Motor neuron (in vitro differentiated cells): ENCODE results near the gene TOX2. TPM values are rescaled to one million over a fixed set of nuclear protein-coding genes. Genes with fewer than 3 reads are reported as not detected.

Experiments
- ATAC-seq, 8 experiments: fragments of 200-7000 bp; cut with Tn5 transposase; replicated peaks in 6 of 8; 2 replicates each; pipeline ENCODE4 v1.8.0; 2021; ENCODE audit warnings: mild to moderate bottlenecking in 8 of 8, moderate library complexity in 8 of 8
- H3K27ac ChIP-seq, 2 donors: fragments of 250-450 bp; sonication (Bioruptor Pico); 2 replicates each; pipeline ENCODE4 v1.9.0; 2021; ENCODE audit warnings: antibody characterized with exemption in 2 of 2, mild to moderate bottlenecking in 2 of 2, moderate library complexity in 1 of 2
- H3K4me1 ChIP-seq, 2 donors: fragments of 250-450 bp; sonication (Bioruptor Pico); replicated peaks in 1 of 2; 2 replicates each; pipeline ENCODE4 v1.6.1; 2021; ENCODE audit warnings: antibody characterized with exemption in 2 of 2, mild to moderate bottlenecking in 2 of 2, moderate library complexity in 1 of 2
- H3K4me3 ChIP-seq, 5 donors: fragments of 250-450 bp; sonication (Bioruptor Pico); 2 replicates each; pipeline ENCODE4 v1.9.0; 2021; ENCODE audit warnings: antibody characterized with exemption in 5 of 5, mild to moderate bottlenecking in 5 of 5, moderate library complexity in 4 of 5
- WGBS, 10 experiments: fragments of 450-650 bp; shearing (Covaris generic); methylation state at CpG; one replicate each; pipeline ENCODE4 v1.0.0; 2022; 5-methylcytosine and 5-hydroxymethylcytosine counted together
- in situ Hi-C, 9 experiments: fragments of 400-800 bp; cut with MboI; loops; one replicate each; pipeline ENCODE4 v1.15.0; 2021; ENCODE audit warnings: low sequenced_read_pairs in 9 of 9, low pct_unique_long_range_greater_than_20kb in 2 of 9; ENCODE audit not compliant: unreplicated experiment in 9 of 9
- total RNA-seq, 8 experiments: library from RNA; unstranded; fragments of 300-600 nt; gene quantifications; 2 replicates each; pipeline versions ENCODE4 v1.2.3 to v1.2.4, GENCODE V29; 2022

The TOX2 gene
- total RNA-seq, 8 experiments from 2014 or later = 4.9 to 27.0 (median 8.6) TPM

- 74 to 100% (median 93%) methylated on average over 2 to 11 of the region's 25 CpGs; no CpG with 5 or more reads in 2 of the 10 experiments for WGBS, 10 experiments
- no peak overlapping the region for H3K27ac ChIP-seq
- ATAC-seq = no peak
- H3K4me1 ChIP-seq = peaks cover 0 to 3% of the 10 kb centered on the region in 2 donors
- no peak overlapping the region for H3K4me3 ChIP-seq
- in situ Hi-C loops = no loop called here
Observed at GRCh38 chr20:44050925-44051660, 136.4 kb downstream of the TOX2 start.

- peaks cover 0 to 3% of the 10 kb centered on the region in 2 donors for H3K4me1 ChIP-seq
- WGBS, 10 experiments = 92 to 100% (median 95%) methylated on average over 2 to 9 of the region's 9 CpGs; no CpG with 5 or more reads in 7 of the 10 experiments
- no peak overlapping the region for H3K4me3 ChIP-seq
- H3K27ac ChIP-seq = no peak overlapping the region
- in situ Hi-C loops = no loop called here
- no peak for ATAC-seq
Observed at GRCh38 chr20:44051661-44052000, 137.0 kb downstream of the TOX2 start.

GRCh38 chr20:44052166-44052565, 137.5 kb downstream of the TOX2 start:
- ATAC-seq = no peak
- 10 to 100% (median 80%) methylated on average over 1 to 9 of the region's 10 CpGs; no CpG with 5 or more reads in 3 of the 10 experiments for WGBS, 10 experiments
- in situ Hi-C loops = no loop called here
- H3K4me3 ChIP-seq = no peak overlapping the region
- H3K4me1 ChIP-seq = peaks cover 0 to 3% of the 10 kb centered on the region in 2 donors
- no peak overlapping the region for H3K27ac ChIP-seq

GRCh38 chr20:44053046-44053445, 138.4 kb downstream of the TOX2 start:
- peaks cover 0 to 3% of the 10 kb centered on the region in 2 donors for H3K4me1 ChIP-seq
- H3K4me3 ChIP-seq = no peak overlapping the region
- in situ Hi-C loops = no loop called here
- no peak overlapping the region for H3K27ac ChIP-seq
- ATAC-seq = no peak
- WGBS, 10 experiments = 88 to 100% (median 100%) methylated on average over 1 to 4 of the region's 4 CpGs; no CpG with 5 or more reads in 7 of the 10 experiments

GRCh38 chr20:44054118-44054517, 139.5 kb downstream of the TOX2 start:
- no peak overlapping the region for H3K4me3 ChIP-seq
- no peak overlapping the region for H3K27ac ChIP-seq
- in situ Hi-C loops = no loop called here
- ATAC-seq = no peak
- peaks cover 0 to 3% of the 10 kb centered on the region in 2 donors for H3K4me1 ChIP-seq
- WGBS, 10 experiments = 80 to 100% (median 95%) methylated on average over 1 to 10 of the region's 16 CpGs; no CpG with 5 or more reads in 1 of the 10 experiments

GRCh38 chr20:44054849-44055248, 140.2 kb downstream of the TOX2 start:
- Histone ChIP-seq H3K4me3 (no peak overlapping the region), H3K4me1 (peaks cover 0 to 3% of the 10 kb centered on the region in 2 donors), H3K27ac (no peak overlapping the region)
- in situ Hi-C loops = no loop called here
- no peak for ATAC-seq
- 64 to 100% (median 93%) methylated on average over 1 to 3 of the region's 3 CpGs; no CpG with 5 or more reads in 5 of the 10 experiments for WGBS, 10 experiments

- H3K4me1 ChIP-seq = peaks cover 0 to 3% of the 10 kb centered on the region in 2 donors
- H3K4me3 ChIP-seq = no peak overlapping the region
- in situ Hi-C loops = no loop called here
- WGBS, 10 experiments = 55 to 94% (median 71%) methylated on average over 4 to 10 of the region's 13 CpGs
- peak in 5 of 8 experiments; percentile 38 to 64 (median 48) for ATAC-seq
- H3K27ac ChIP-seq = no peak overlapping the region
Observed at GRCh38 chr20:44056010-44056698, 141.5 kb downstream of the TOX2 start.

- in situ Hi-C loops = no loop called here
- WGBS, 10 experiments = 94 to 100% (median 100%) methylated on average over 1 to 2 of the region's 5 CpGs; no CpG with 5 or more reads in 6 of the 10 experiments
Observed at GRCh38 chr20:44057698-44058675, 143.3 kb downstream of the TOX2 start.

GRCh38 chr20:44064501-44065400, 150.1 kb downstream of the TOX2 start:
- in situ Hi-C loops = no loop called here
- ATAC-seq = no peak
- 80 to 100% (median 92%) methylated on average over 1 to 10 of the region's 17 CpGs; no CpG with 5 or more reads in 2 of the 10 experiments for WGBS, 10 experiments
- Histone ChIP-seq H3K4me3 (no peak overlapping the region), H3K4me1 (peaks cover 2 to 11% of the 10 kb centered on the region in 2 donors), H3K27ac (no peak overlapping the region)

More at GRCh38 chr20:44057698-44058675, 143.3 kb downstream of the TOX2 start:
- Histone ChIP-seq H3K4me1 (peaks cover 0 to 3% of the 10 kb centered on the region in 2 donors), H3K27ac (no peak overlapping the region), H3K4me3 (no peak overlapping the region)
- no peak for ATAC-seq

GRCh38 chr20:44065401-44066340, 151.0 kb downstream of the TOX2 start:
- ATAC-seq = no peak
- Histone ChIP-seq H3K4me1 (peaks cover 2 to 11% of the 10 kb centered on the region in 2 donors), H3K4me3 (no peak overlapping the region), H3K27ac (no peak overlapping the region)
- in situ Hi-C loops = no loop called here
- WGBS, 10 experiments = 100% methylated on average over 1 to 8 of the region's 20 CpGs; no CpG with 5 or more reads in 8 of the 10 experiments
